ENCODE data around the gene HYAL2.

DNA sequence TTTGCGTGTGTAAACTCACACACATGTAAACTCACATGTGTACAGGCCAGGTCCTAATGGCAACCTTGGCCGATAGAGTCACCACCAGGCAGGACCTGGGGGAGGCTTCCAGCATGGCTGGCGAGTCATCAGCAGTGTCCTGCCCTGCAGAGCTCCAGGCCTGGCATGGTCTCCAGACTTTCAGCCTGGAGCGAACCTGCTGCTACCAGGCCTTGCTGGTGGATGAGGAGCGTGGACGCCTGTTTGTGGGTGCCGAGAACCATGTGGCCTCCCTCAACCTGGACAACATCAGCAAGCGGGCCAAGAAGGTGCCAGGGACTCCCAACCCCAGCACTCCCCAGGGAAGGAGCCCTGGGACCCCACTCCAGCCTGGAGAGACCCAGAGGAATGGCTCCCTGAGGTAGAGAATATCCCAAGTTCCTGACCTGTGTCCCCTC lies 52.5 kb downstream of the HYAL2 start:
- TF ChIP-seq, protein P1, sequence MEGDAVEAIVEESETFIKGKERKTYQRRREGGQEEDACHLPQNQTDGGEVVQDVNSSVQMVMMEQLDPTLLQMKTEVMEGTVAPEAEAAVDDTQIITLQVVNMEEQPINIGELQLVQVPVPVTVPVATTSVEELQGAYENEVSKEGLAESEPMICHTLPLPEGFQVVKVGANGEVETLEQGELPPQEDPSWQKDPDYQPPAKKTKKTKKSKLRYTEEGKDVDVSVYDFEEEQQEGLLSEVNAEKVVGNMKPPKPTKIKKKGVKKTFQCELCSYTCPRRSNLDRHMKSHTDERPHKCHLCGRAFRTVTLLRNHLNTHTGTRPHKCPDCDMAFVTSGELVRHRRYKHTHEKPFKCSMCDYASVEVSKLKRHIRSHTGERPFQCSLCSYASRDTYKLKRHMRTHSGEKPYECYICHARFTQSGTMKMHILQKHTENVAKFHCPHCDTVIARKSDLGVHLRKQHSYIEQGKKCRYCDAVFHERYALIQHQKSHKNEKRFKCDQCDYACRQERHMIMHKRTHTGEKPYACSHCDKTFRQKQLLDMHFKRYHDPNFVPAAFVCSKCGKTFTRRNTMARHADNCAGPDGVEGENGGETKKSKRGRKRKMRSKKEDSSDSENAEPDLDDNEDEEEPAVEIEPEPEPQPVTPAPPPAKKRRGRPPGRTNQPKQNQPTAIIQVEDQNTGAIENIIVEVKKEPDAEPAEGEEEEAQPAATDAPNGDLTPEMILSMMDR (conservative IDR thresholded peaks at IDR 0.05; ENCODE audit: low read length): no peak
- no peak for TF ChIP-seq EZH2phosphoT487 (IDR thresholded peaks at IDR 0.05; ENCODE audit: borderline replicate concordance)
